HG03175 (cell line): Measurements from ENCODE around the gene MATN1.

Experiments used
- ATAC-seq: cut with Tn5 transposase; IDR thresholded peaks from one replicate; pipeline ENCODE4 v1.9.1; 2021; ENCODE audit warnings: mild to moderate bottlenecking, moderate library complexity; ENCODE audit not compliant: unreplicated experiment

The MATN1 gene

DNA sequence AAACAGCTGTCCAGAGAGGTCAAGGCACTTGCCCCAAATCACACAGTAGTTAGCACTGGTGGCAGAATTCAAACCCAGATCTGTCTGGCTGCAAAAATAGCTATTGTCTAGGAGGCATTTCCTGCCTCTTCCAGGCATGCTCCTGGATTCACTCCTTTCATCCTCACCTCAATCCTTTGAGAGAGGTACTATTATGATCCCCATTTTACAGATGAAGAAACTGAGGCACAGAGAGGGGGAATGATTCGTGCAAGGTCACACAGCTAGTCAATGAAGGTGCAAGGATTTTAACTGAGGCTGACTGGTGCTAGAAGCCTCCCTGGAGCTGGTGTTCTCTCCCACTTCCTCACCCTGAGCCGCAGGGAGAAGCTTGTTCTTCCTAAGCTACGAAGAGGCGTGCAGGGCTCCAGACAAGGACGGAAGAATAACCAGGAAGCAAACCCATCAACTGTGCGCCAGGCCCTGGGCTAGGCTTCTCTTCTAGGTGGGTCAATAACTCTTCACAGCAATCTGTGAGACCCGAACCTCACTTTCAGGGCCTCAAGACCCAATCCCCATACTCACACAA is 34.8 kb upstream of the MATN1 start:
- ATAC-seq, result no peak

DNA sequence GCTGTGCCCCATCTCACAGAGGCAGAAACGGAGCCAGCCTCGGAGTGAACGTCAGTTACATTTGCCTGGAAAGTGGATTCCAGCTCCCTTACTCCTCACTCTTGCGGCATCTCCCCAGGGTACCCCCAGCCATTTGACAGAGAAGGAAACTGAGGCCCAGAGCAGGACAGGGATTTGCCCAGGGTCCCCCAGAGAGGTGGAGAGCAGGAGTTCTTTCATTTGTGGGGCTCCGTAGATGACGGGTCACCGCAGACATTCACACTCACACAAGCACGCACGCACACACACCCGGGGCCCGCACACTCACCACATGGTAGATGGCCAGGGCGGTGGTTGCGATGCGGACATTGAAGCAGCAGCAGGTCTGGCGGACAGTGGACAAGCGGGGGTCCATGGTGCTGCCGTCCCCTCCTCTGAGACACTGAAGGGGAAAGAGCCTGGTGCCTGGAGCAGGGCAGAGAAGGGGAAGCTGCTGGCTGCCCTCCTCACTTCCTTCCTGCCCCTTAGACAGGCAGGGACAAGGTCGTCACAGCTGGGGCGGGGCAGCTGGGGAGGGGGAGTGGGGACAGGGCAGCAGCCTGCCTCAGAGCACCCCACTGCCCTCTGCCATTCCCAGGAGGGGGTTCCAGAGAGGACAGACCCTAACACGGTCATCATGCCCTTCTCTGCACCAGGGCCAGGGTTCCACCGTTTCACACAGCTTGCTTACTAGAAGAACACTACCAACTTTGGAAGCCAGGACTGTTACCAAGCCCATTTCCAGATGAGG is 34.2 kb upstream of the MATN1 start, which contains the start of gene LAPTM5:
TSS of gene LAPTM5 (minus strand) at position 423 of the 769 bp plus-strand sequence. CDS start at position 394, 29 bp downstream.
- no peak for ATAC-seq

DNA sequence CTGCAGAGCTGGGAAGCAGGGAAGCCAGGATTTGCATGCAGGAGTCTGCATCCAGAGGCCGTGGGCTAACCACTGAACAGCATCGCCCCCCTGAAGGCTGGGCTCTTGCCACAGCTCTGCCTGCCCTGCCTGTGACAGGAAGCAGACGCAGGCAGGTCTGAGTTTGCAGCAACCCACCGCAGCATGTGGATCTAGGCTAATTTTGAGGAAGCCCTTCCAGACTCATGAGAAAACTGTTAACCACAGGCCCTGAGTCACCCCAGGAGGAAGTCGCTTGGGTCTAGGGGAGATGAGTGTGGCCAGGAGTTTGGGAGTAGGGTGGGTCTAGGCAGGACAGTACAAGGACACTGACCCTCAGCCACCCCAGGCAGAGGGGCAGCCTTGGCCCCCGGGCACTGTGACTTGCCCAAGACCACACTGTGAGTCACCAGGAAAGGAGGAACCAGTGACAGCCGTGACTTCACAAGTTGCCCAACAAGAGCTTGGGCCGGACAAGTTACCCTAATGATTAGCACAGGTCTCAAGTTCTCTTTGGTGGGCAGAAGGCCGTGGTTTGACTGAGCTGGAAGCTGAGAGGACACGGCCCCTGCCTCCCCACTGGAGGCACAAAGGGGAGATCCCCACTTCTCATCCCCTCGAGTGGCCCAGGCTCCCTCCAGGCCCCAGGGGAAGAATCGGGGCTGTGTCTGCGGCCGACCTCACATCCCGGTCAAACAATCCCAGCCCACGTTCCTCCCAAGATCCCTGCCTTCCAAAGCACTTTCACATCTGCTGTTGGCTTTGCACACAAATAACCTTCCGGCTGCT is 33.4 kb upstream of the MATN1 start:
- peak; percentile 27 for ATAC-seq

DNA sequence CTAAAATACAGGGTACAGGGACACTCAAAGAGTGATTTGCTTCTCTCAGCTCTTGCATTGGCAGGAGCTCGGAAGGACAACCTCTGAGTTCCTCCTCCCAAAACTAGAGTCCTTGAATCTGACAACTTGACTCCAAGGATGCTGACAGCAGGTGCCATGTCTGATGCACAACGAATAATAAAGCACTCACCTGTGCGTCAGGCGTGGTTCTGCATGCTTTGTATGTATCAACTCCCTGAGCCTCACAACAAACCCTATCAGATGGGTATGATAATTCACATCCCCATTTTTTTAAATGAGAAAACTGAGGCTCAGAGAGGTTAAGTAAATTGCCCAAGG is 32.8 kb upstream of the MATN1 start:
- ATAC-seq, result no peak

DNA sequence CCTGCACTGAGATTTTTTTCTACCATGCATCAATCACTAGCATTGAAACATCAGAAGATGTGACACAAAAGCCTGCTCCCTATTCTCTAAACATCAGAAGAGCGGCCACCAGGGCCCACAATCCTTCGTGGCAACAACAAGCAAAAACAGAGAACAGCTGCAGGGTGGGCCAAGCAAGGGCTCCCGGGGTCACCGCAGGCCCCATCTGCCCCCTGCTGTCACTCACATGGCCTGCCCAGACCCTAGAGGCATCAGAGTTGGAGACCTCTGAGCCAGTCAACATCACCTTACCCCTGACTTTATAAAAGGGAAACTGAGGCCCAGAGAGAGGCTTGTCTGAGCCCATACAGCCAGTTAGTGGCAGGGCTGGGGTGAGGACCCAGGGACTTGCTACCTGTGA is 32.4 kb upstream of the MATN1 start:
- no peak for ATAC-seq

DNA sequence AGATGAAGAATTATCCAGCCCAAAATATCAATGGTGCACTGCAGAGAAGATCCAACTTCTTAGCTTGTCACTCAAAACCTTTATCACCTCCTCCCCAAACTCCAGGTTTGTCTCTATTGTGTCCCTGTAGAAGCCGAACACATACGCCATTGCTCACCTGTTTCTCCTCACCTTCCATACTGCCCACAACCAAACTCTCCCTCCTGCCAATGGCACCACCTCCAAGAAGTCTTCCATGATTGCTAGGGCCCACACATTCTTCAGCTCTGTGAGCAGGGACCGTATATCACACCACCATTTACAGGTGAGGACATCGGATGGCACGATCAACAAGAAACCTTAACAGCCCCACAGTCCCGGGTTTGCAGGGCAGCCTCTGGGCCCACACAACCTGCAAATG is 31.9 kb upstream of the MATN1 start:
- ATAC-seq, result no peak

DNA sequence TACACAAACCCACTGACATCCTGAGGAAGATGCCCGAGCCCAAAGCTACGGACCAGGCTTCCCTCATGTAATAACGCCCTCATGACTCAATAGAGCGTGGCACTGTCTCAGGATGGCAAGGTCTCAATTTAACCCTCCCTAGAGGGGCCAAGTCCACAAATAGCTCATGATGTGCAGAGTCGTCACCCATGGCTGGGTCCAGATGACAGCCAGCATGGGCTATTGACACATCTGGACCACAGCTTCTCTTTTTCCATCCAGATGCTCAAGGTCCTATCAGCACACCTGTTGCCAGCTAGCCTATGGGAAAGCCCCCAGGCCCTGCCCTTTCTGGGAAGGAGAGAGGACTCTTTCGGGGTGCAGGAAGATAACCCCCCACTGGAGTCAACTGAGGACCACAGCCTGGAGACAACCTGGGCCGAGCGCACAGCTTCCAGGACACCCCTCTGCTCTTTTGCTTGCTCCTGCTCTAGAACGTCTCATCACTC is 31.3 kb upstream of the MATN1 start:
- ATAC-seq, result peak; percentile 48

DNA sequence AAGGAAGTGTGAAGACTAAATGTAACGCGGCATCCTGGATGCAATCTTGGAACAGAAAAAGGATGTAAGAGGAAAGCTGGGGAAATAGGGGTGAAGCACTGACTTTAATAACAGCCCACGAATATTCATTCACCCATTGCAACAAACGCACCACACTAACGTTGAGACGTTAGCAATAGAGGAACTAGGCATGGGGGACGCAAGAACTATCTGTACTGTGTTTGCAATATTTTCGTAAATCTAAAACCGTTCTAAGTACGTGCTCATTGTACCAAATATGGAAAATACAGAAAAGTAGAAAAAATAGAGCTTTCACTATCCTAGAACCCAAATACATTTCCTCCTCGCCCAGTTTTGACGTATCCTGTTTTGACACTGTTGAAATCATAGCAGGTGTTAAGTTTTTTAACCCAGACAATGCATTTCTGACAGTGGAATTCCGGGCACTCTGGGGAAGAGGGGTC is 30.3 kb upstream of the MATN1 start:
- no peak for ATAC-seq

DNA sequence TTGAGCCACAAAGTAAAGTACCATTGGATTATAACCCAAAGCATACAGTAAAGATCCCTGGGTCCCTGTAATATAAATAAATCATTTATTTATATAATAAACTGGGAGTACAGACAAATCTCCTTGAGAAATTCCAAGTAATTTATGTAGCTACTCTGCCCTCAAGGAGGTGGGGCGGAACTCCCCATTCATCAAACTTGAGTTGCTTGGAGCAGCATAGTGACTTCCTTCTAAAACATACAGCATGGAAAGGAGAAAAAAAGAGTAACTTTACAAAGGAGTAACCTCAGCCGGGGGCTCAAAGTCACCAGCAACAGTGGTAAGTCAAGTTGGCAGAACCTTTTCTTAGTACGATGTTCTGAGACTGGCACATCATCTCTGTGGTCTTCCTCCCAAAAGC is 29.7 kb upstream of the MATN1 start:
- ATAC-seq, result no peak

DNA sequence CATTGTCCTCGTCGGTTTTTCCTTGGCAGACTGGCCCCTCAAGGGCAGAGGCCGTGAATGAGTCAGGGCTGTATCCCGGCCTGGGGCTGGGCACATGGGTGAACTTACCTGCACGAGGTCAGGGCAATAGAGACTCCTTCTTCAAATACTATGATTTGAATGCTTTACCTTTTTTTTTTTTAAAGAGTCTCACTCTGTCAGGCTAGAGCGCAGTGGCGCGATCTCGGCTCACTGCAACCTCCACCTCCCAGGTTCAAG is 29.2 kb upstream of the MATN1 start:
- ATAC-seq, result no peak

DNA sequence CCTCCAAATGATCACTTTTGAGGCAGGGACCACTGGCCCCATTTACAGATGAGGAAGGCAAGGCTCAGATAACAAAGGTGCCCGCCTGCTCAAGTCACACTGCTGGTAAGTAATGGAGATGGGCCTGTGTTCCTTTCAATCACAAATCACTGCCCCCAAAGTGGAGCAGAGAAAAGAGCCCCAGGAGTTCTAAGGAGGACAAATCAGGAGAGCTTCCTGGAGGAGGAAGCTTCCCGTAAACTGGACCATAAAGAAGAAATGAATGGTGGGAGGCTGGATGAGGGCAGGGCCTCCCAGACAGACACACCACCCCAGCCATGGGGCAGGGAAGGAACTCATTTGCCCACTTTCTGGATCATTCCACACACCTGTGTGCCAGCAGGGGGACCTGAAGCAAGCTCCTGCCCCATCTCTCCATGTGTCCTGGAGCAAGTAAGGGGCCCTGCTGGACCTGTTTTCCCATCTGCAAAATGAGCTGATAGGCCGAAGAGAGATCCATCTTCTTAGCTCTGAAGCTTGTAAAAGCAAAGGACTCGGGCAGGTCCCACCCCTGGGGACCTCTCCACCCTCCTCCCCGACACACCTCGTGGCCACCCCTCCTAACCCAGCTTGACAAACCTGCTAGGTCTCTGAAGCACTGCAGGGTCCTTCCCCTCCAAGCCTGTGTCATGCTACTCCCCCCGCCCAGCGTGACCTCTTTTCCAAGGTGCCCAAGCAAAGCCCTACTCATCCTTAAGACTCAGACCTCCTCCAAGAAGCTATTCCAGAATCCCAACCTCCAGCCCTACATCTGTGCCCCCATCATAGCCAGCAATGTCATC is 28.7 kb upstream of the MATN1 start:
- no peak for ATAC-seq

DNA sequence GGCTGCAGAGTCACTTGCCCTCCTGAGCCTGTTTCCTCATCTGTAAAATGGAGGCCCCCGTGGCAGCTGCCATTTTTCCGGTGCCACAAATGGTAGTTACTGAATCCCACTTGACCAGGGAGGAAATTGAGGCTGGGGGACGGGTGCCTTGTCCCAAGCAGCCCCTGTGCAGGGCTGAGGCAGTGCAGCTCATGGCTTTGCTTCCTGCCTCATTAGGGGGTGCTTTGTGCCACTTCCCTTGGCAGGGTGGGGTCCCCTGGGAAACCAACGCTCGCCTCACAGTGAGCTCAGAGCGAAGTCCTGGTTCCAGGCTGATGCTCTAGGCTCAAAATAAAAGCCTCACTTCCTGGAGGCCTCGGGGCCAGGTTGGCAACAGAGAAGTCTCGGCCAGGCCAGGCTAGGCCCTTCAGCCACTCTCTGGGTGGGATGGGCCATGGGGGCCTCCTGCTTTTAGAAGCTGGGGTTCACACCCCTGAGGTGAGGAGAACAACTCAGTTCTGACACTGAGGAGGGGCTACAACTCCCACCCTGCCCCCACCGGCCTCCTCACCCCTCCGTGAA is 27.4 kb upstream of the MATN1 start:
- ATAC-seq, result no peak

DNA sequence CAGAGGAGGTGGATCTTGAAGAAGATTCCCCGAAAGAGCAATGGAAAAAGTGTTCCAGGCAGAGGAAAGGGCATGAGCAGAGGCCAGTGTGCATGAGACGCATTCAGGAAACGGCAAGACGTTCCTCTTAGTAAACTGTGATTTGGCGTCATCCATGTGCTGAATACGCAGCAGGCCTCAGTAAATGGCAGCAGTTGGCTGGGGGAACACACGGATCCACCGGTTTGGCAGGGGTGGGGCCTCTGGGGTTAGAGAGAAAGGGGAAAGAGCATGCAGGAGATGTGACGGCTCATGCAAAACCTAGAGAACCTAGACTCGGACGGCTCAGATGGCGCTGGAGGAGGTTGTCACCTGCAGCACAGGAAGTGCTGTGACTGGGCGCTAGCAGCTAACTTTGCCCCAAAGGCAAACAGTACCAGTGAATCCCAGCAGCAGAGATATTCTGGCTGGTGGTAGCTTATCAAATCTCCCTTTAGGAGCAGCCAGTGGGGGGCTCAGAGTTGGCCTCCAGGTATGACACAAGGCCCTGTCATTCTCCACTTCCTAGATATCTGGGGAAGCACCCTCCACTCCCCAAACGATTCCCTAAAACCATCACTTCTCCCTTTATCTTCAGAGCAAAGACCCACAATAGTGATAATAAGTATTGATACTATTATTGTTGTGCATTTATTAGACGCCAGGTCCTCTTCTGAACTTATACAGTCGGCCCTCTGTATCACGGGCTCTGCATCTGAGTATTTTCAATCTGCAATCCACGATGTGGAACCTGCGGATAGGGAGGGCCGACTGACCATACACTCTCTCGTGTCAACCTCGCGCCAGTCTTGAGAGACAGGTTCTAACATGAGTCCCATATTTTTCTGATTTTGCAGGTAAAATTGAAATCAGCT is 26.6 kb upstream of the MATN1 start:
- ATAC-seq, result no peak

DNA sequence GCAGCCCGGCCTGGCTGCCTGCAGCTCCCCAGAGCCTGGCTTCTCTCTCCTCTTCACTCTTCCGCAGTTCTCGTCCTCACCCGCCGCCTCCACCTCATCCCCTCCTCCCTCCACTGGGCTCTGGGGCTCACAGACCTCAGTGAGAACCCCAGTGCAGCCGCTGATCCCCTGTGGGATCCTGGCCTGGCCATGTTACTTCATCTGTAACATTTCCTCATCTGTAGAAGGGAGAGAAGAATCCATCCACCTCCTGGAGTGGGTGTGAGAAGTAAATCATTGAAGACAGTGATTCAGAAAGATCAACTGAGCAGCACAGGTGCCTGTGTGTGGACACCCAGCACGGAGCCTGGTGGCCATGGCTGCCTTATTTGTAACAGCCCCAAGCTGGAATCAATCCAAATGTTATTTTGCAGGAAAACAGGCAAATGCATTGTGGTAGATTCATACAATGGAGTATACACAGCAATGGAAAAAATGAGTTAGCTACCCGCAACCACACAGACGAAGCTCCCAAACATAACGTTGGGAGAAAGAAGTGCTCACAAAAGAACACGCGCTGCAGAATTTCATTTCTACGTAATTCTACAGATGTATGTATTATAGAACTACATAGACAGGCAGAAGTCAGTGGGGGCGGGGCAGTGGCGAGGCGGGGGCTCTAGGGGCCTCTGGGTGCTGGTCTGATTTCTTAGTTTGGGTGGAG is 25.5 kb upstream of the MATN1 start:
- no peak for ATAC-seq

DNA sequence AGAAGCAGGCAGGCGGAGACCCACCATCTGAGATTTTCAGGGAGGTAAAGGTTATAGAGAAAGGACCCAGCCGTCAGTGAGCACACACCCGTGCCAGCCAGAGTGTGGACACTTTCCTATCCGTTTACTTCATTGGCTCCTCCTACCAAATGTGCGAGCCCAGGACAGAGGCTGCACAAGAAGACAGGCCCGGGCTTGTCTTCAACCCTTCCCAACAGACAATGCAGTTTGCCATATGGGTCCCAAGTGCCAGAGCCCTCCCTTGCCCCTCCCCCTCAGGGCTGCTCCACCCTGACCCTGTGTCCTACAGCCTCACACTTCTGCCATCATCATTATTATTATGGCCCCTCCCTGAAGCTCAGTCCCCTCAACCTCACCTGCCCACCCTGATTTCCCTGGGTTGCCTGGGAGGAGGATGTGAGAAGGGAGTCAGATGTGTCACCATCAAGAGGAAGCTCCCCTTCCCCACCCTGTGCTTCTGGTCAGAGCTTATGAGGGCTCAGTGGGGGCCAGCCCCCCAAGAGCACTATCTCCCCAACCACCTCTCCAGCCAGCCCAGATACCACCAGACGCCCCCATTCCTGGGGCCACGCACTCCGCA is 24.8 kb upstream of the MATN1 start:
- no peak for ATAC-seq

DNA sequence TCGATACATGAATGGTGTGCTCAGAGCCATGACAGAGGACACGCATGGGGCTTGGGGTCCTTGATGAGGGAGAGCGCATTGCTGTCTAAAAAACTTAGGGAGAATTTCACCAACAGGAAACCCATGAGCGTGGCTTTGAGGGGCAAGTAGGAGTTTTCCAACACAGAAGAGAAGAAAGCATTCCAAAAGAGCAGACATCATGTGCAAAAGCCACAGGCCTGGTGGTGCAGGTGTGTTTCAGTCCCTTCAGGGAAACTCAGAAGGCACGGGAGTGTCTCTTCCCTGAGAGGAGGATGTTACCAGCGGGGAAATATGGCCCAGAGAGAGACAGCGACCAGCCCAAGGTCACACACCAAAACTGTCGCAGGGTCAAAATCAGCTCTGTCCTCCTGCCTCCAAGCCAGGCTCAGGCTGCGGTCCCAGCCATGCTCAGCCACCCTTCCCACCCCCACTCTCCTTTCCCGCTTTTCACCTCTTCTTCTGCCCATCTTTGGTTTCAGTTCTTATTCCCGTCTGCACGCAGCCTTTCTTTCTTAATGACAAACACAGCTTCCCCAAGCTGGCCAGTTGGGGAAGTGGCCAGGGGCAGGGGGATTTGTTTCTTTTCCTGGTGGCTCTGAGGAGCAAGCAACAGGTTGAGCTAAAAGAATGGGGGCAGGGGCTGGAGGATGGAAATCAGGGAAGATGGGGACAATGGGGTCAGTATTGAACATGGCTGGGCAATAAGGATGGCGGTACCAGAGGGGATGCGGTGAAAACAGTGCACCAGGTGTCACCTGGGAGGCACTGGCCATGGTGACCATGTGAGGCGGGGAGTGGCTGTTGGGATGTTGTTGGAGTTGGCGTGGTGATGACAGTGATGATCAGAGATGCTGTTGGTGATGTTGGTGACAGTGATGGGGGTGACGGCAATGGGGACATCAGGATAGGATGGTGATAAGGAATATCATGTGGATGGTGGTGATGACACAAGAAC is 23.9 kb upstream of the MATN1 start:
- no peak for ATAC-seq

DNA sequence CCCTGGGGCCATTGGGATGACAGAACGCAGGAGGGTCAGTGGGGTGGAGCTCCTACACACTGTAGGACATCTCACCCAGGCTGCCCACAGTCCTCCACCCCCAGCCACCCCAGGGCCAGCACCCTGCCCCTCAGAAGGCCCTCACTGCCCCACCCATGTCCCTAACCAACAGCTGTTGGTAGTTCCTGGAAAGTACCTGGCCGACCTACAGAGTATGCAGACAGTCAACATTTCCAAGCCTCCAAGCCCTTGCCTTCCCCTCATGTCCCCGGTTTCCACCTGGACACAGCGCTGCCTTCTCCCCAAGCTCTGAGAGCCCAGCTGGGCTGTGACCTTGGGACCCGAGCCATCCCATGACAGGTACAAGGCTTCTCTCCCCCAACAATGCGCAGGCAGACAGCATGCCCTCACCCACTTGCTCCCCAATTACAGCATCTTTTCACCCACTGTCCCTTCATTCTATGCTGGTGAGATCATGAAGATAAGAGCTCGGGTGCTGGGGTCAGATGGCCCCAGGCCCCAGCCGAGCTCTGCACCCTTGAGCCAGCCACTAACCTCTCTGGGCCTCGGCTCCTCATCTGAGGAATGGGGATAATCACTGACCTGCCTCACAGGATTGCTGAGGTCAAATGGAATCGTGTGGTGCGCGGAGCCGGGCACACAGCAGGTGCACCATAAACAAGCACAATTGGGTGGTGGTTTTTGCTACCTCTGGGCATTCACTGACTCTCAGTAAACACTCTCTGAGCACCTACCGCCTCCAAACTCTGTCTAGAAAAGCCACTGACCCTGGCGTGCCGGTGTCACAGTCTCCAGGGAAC is 23.0 kb upstream of the MATN1 start:
- ATAC-seq, result no peak
